ENCODE results near the gene HTATSF1.

GRCh38 chrX:136528645-136529315, 31.4 kb downstream of the HTATSF1 start:
- TF ChIP-seq CTCF (conservative IDR thresholded peaks at IDR 0.05; ENCODE audit: low read depth, low read length) (no peak), EZH2 (IDR thresholded peaks at IDR 0.05; ENCODE audit: low read length, unreplicated experiment) (no peak)

Data from PC-3 (cell line).